Stimulated activated CD8-positive, alpha-beta memory T cell treated with anti-CD3 and anti-CD28 coated beads, Interleukin-15, amount 100 ng/mL, for 4 hours (primary cell): ENCODE measurements around the gene LRRC1.

Experiments
- DNase-seq, 2 donors: peaks; one replicate each; pipeline ENCODE4 v3.0.0-alpha.2; 2020; ENCODE audit warnings: low read depth in 2 of 2

LRRC1 gene

DNA sequence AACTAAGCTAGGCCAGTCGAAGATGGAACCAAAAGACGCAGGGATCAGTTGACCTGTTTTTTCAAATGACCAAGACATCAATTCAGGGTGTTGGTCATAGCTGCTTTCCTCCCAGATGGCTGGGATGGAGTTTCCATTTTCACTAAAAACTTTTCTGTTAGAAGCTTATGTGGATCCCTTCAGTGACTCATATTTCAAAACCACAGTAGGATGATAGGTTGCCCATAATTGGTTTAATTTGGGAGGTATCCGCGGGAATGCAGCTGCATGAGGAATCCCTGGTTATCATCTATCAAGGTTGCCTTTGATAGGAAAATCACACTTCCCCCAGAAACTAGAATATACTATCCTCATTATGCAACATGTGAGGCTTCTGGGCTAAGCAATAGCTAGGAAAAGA, 165.5 kb downstream of the LRRC1 start:
- no peak for DNase-seq

GRCh38 chr6:53961679-53962370, 167.0 kb downstream of the LRRC1 start:
- no peak for DNase-seq

DNA sequence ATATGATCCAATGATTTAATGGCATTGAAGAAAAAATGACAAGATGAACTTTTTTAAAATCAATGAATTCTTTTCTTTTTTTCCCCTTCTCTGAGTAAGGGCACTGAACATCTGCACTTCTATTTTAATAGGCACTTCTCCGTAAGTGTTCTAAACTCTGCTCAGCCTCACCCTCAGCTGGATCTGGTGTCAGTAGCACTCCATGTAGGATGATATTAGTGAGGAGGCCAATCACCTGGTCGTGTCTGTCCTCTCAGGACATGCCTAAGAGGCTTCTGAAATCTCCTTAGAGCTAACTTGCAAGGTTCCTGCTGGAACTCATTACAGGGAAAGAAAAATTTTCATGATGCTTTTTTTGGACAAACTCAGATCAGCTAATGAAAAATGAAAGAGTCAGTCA, 167.8 kb downstream of the LRRC1 start:
- no peak for DNase-seq

GRCh38 chr6:53967415-53967814, 172.6 kb downstream of the LRRC1 start:
- DNase-seq: no peak
